Endodermal cell (in vitro differentiated cells): ENCODE results near the gene ABCB9. TPM values are rescaled to one million over a fixed set of nuclear protein-coding genes. Genes with fewer than 3 reads are reported as not detected.
"Not testable (repeated sequence)": the region's sequence is repeated elsewhere in the genome, so short reads cannot be mapped to it uniquely, and the experiment has no call there.

Experiments
- DNase-seq: peaks from one replicate; pipeline ENCODE4 v3.0.0-alpha.2; 2017
- H3K27ac ChIP-seq: 2 replicates; pipeline ENCODE4 v1.5.1; 2013; ENCODE audit warnings: mild to moderate bottlenecking, low read depth, low read length, moderate library complexity
- H3K27me3 ChIP-seq: 2 replicates; pipeline ENCODE4 v1.6.1; 2013; ENCODE audit warnings: mild to moderate bottlenecking, low read length, moderate library complexity; ENCODE audit not compliant: insufficient read depth, control insufficient read depth, poor library complexity, severe bottlenecking
- H3K36me3 ChIP-seq: 2 replicates; pipeline ENCODE4 v1.7.0; 2013; ENCODE audit warnings: mild to moderate bottlenecking, low read length, moderate library complexity; ENCODE audit not compliant: control insufficient read depth, insufficient read depth
- H3K4me1 ChIP-seq: one replicate; pipeline ENCODE4 v1.7.0; 2013; ENCODE audit warnings: low read length; ENCODE audit not compliant: control insufficient read depth, insufficient read depth
- H3K4me3 ChIP-seq: 2 replicates; pipeline ENCODE4 v1.5.1; 2013; ENCODE audit warnings: mild to moderate bottlenecking, low read length, moderate library complexity
- H3K9ac ChIP-seq: 2 replicates; pipeline ENCODE4 v1.6.1; 2013; ENCODE audit warnings: mild to moderate bottlenecking, low read length, moderate library complexity; ENCODE audit not compliant: poor library complexity, severe bottlenecking; ENCODE audit errors: extremely low read depth
- H3K9me3 ChIP-seq: 2 replicates; pipeline ENCODE4 v1.6.1; 2013; ENCODE audit warnings: mild to moderate bottlenecking, low read length, moderate library complexity; ENCODE audit not compliant: control insufficient read depth
- H3K27ac Mint-ChIP-seq: 2 replicates; pipeline ENCODE4 v1.8.0; 2020; ENCODE audit warnings: mixed read lengths
- H3K27me3 Mint-ChIP-seq: 2 replicates; pipeline ENCODE4 v1.8.0; 2021; ENCODE audit warnings: mild to moderate bottlenecking, mixed read lengths; ENCODE audit not compliant: insufficient read depth
- H3K36me3 Mint-ChIP-seq: 2 replicates; pipeline ENCODE4 v1.8.0; 2020; ENCODE audit warnings: low read depth, mixed read lengths
- H3K4me1 Mint-ChIP-seq: 2 replicates; pipeline ENCODE4 v1.8.0; 2020; ENCODE audit warnings: mixed read lengths
- H3K4me3 Mint-ChIP-seq: 2 replicates; pipeline ENCODE4 v1.8.0; 2020; ENCODE audit warnings: mild to moderate bottlenecking, moderate library complexity, mixed read lengths
- H3K9me3 Mint-ChIP-seq: 2 replicates; pipeline ENCODE4 v1.8.0; 2020; ENCODE audit warnings: mild to moderate bottlenecking, mixed read lengths
- WGBS, 2 experiments: methylation state at CpG; one replicate each; pipeline versions ENCODE4 v1.1.5 to v1.1.7; 2013; ENCODE audit warnings: missing lambda C conversion rate in 2 of 2, mixed read lengths in 1 of 2; ENCODE audit not compliant: insufficient coverage in 1 of 2, insufficient read length in 1 of 2; 5-methylcytosine and 5-hydroxymethylcytosine counted together
- total RNA-seq, 2 donors: library from RNA; stranded (reverse); fragmentation: NEBNext Ultra II Directional in 1 of 2; extraction: Animal tissue kit (Norgen Biotek cat#: 25700) in 1 of 2; gene quantifications; 2 replicates in 1 of 2; 3 replicates in 1 of 2; pipeline ENCODE4 v1.2.1, GENCODE V29; 2021
- TF ChIP-seq, protein P1 (sequence below): fragments of 200-600 bp; sonication (generic); conservative IDR thresholded peaks from 2 replicates; pipeline ENCODE4 v1.5.0; 2021; ENCODE audit warnings: antibody characterized with exemption, mild to moderate bottlenecking

The ABCB9 gene
- total RNA-seq, 2 donors from 2014 or later = 5.4 to 6.0 TPM

DNA sequence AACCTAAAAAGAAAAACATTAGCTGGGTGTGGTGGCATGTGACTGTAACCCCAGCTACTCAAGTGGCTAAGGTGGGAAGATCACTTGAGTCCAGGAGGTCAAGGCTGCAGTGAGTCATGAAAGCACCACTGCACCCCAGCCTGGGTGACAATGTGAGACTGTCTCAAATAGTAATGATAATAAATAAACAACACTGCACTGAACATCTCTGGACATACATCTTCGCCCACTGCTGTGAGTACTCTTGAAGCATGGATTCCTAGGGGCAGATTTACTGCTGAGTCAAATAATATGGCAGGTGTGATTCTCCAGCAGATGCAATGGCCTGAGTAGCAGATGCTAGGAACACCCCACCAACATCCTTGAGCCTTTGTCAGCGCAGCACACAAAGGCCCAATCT is 23.6 kb downstream of the ABCB9 start:
- TF ChIP-seq, protein P1, sequence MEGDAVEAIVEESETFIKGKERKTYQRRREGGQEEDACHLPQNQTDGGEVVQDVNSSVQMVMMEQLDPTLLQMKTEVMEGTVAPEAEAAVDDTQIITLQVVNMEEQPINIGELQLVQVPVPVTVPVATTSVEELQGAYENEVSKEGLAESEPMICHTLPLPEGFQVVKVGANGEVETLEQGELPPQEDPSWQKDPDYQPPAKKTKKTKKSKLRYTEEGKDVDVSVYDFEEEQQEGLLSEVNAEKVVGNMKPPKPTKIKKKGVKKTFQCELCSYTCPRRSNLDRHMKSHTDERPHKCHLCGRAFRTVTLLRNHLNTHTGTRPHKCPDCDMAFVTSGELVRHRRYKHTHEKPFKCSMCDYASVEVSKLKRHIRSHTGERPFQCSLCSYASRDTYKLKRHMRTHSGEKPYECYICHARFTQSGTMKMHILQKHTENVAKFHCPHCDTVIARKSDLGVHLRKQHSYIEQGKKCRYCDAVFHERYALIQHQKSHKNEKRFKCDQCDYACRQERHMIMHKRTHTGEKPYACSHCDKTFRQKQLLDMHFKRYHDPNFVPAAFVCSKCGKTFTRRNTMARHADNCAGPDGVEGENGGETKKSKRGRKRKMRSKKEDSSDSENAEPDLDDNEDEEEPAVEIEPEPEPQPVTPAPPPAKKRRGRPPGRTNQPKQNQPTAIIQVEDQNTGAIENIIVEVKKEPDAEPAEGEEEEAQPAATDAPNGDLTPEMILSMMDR = no peak
- Mint-ChIP-seq H3K36me3 (no peaks in the 10 kb centered on the region), H3K27ac (no peak overlapping the region)

DNA sequence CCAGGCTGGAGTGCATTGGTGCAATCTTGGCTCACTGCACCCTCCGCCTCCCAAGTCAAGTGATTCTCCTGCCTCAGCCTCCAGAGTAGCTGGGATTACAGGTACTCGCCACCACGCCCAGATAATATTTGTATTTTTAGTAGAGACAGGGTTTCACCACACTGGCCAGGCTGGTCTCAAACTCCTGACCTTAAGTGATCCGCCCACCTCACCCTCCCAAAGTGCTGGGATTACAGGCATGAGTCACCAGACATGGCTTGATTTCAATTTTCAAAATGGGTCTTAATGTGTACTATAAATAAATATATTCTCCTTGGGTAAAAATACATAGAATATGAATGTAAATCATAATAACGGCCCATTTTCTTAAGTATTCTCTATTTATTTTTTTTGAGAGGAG is 24.9 kb downstream of the ABCB9 start:
- not testable (repeated sequence) for H3K4me1 Mint-ChIP-seq, H3K4me3 ChIP-seq, H3K4me1 ChIP-seq, H3K4me3 Mint-ChIP-seq, H3K27ac ChIP-seq, H3K36me3 ChIP-seq, DNase-seq, H3K9me3 Mint-ChIP-seq, H3K9ac ChIP-seq, H3K27me3 Mint-ChIP-seq, H3K27ac Mint-ChIP-seq, H3K36me3 Mint-ChIP-seq, H3K27me3 ChIP-seq, H3K9me3 ChIP-seq
- WGBS, 2 experiments = 88 to 100% methylated on average over 3 to 5 of the region's 5 CpGs

More for the DNA sequence above, 23.6 kb downstream of the ABCB9 start:
- Mint-ChIP-seq H3K4me3 (no peak overlapping the region), H3K27me3 (no peaks in the 10 kb centered on the region), H3K9me3 (no peaks in the 10 kb centered on the region), H3K4me1 (no peaks in the 10 kb centered on the region)
- Histone ChIP-seq H3K27me3 (no peaks in the 10 kb centered on the region), H3K36me3 (no peaks in the 10 kb centered on the region), H3K9me3 (no peaks in the 10 kb centered on the region), H3K4me3 (no peak overlapping the region), H3K9ac (no peak overlapping the region), H3K27ac (no peak overlapping the region), H3K4me1 (no peaks in the 10 kb centered on the region)
- no peak for DNase-seq
- 90 to 98% methylated on average over 2 of the region's 2 CpGs for WGBS, 2 experiments

DNA sequence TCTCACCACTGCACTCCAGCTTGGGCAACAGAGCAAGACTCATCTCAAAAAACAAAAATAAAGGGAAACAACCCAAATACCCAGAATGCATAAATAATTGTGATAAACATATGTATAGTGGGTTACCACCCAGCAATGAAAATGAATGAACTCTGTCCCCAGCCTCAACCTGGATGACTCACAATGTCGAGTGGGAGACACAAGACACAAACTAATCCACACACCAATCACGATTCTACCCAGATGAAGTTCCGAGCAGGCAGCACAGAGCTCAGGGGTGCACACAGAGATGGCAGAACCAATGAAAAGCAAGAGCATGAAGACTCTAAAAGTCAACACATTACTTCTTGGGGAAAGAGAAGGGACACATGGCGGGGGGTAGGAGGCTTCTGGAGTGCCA is 27.1 kb downstream of the ABCB9 start:
- Mint-ChIP-seq H3K4me1 (no peaks in the 10 kb centered on the region), H3K36me3 (no peaks in the 10 kb centered on the region), H3K9me3 (no peaks in the 10 kb centered on the region), H3K4me3 (no peak overlapping the region), H3K27ac (no peak overlapping the region), H3K27me3 (no peaks in the 10 kb centered on the region)
- H3K4me1 ChIP-seq = no peaks in the 10 kb centered on the region
- H3K9me3 ChIP-seq = no peaks in the 10 kb centered on the region
- no peaks in the 10 kb centered on the region for H3K36me3 ChIP-seq
- no peak overlapping the region for H3K9ac ChIP-seq
- no peak for DNase-seq
- 85 to 100% methylated on average over 1 to 4 of the region's 4 CpGs for WGBS, 2 experiments
- TF ChIP-seq, protein P1 = no peak
- no peak overlapping the region for H3K27ac ChIP-seq
- no peak overlapping the region for H3K4me3 ChIP-seq
- no peaks in the 10 kb centered on the region for H3K27me3 ChIP-seq

DNA sequence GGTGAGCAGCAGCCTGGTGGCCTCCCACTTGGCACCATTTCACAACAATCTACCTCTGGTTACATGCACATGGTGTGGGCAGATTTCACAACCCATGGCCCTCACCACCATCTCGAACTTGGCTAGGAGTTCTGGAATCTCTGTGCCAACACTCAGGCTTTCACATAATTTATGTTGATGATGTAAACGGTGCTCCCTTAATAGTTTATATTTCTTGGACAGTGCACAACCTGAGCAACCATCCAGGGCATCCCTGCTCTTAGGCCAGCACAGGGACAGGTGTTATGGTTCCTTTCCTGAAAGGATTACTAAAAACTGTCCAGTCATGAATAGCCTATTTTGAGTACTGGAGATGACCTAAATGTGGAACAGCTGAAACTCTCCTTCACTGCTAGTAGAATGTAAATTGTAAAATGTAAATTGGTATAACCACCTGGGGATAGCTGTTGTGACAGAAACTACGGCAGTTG is 28.6 kb downstream of the ABCB9 start:
- Mint-ChIP-seq H3K9me3 (no peaks in the 10 kb centered on the region), H3K4me1 (no peaks in the 10 kb centered on the region), H3K27me3 (no peaks in the 10 kb centered on the region), H3K27ac (no peak overlapping the region), H3K4me3 (no peak overlapping the region), H3K36me3 (no peaks in the 10 kb centered on the region)
- no peak overlapping the region for H3K4me3 ChIP-seq
- TF ChIP-seq, protein P1 = no peak
- H3K9ac ChIP-seq = no peak overlapping the region
- no peaks in the 10 kb centered on the region for H3K9me3 ChIP-seq
- DNase-seq = no peak
- no peak overlapping the region for H3K27ac ChIP-seq
- no peaks in the 10 kb centered on the region for H3K4me1 ChIP-seq
- 94 to 100% methylated on average over 1 to 3 of the region's 3 CpGs for WGBS, 2 experiments
- H3K36me3 ChIP-seq = no peaks in the 10 kb centered on the region
- H3K27me3 ChIP-seq = no peaks in the 10 kb centered on the region
